ENCODE results near the gene HLA-DPB1.
"Not testable (repeated sequence)": the region's sequence is repeated elsewhere in the genome, so short reads cannot be mapped to it uniquely, and the experiment has no call there.

Gene HLA-DPB1

DNA sequence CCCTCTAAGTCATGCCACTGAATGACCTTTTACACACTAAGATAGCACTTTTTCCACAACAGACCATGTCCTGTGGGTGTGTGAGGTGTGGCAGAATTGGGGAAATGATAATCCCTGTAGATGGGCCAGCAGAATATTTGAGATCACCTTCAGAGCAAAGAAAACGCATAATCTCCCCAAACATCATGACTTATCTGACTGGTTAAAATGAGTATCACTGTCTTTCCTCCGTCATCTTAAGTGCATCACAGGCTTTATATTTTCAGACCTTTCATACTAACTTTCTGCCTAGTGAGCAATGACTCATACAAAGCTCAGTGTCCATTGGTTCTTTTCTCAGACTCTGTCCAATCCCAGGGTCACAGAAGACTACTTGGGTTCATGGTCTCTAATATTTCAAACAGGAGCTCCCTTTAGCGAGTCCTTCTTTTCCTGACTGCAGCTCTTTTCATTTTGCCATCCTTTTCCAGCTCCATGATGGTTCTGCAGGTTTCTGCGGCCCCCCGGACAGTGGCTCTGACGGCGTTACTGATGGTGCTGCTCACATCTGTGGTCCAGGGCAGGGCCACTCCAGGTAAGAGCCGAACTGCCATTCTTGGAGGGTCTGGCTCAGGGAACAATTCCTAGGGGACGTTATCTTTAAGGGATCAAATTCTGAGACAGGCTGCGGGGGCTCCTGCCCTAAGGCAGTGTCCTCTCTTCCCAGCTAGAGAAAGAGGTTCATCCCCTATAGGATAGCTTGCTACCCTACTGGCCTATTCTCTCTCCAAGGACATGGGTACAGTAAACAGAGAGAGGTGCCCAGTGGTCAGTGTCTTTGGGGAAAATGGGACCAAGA is at the start of gene HLA-DPB1:
Gene HLA-DPB1 (plus strand): TSS at position 423 of the 838 bp plus-strand sequence. CDS start 52 bp downstream, at position 475.
- no peak for DNase-seq

DNA sequence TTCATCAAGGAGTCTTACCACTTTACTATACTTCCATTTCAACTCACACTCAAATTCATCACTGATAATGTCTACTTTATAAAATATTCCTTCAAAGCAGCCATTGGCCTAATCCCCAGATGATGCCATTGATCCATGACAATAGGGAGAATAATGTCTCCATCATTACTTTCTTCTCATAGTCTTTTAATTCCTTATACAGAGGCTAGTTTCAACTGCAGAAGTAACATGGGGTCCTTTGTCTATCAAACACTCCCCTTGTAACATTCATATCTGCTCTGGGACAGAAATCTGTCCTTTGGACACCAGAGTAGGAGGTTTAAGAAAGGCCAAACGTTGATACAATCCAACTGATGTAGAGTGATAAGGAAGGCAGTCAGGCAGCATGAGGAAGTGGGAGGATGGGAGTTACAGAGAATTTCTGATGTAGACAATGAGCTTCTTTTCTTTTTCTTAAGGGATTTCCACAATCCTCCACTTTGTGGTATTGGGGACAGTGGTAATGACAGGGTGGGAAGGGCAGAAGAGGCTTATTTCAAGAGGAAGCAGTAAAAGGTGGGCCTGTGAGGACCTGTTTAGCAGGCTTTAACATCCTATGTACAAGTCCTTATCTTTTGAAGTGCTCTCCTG is 47.5 kb upstream of the HLA-DPB1 start:
- no peak for DNase-seq

DNA sequence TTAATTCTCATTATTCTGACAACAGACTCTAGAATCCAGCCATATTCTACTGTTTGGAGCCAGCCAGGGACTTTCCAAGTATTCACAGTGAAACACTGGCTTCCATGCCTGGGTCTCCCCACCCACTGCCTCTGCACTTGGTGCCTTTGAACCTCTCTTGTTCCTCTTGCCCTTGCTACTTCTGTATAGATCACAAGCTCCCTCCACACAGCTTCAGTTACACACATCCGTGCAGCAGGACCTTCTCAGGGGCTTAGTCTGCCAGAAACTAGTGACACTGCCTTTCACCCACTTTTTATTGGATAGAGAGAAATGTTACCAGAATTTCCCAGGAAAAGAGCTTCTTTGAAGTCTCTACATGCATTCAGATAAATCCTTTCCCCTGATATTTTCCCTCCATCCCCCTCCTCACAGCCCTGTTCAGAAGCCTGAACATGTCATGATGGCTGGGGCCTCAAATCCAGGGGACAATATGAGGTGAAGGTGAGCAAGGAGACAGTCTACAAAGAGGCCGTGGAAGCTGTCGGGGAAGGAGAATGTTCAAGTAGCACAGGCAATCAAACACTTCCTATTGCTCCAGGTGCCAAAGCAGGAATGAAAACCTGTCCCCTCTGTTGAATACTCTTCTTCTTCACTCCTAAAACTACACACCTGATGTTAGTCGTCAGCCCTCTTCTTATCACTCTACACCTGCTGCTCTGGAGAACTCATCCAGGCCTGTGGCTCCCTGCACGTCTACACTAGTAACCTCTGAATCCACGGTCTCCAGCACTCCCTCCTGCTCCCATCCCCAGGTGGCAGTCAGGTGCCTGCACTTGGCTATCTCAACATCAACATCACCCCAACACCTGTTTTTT is 46.2 kb upstream of the HLA-DPB1 start:
- DNase-seq, result no peak

DNA sequence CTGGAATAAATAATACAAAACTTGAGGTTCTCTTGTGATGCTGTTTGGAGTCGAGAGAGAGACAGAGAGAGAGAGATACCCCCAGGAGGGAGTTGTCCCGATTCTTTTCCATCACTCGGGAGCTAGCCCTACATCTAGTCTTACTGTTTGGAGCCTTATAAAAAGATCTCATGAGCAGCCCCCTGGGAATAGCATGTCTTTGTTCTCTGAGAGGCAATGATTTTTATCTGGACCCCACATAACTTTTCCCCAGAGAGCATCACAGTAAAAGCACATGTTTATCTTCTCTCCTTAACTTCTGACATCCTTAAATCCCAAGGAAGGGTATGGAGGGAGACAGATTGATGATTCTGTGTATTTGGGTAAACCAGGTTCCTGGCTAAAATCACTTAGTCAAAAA is 45.5 kb upstream of the HLA-DPB1 start:
- DNase-seq, result no peak

DNA sequence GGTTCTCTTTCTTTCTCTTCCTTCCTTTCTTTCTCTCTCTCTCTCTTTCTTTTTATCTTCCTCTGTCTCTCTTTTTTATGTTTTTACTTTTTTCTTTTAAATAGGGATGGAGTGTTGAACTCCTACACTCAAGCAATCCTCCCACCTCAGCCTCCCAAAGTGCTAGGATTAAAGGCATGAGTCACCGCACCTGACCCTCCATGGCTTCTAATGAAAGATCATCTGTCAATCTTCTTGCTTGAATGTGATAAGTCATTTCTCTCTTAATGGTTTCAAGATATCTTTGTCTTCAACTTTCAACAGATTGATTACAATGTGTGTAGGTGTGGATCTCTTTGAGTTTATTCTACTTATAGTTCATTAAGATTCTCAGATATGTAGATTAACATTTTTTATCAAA is 41.2 kb upstream of the HLA-DPB1 start:
- DNase-seq, result no peak

DNA sequence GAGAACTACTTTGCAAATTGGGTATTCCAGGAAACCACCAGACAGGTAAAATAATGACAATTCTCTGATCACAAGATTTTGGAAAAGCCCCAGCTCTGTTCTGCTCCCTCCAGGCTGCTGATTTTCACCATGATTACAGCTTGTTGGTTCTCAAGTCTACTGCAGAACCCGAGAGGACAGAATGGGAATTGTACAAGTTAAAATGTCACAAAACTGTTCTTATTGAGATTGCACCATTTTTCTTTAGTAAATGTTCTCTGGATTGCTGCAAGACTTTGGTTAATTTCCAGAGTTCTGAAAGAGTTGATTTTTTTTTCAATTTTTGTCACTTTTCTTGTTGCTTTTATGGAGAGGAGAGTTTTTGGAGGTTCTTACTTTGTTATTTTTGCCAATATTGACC is 39.3 kb upstream of the HLA-DPB1 start:
- no peak for DNase-seq

DNA sequence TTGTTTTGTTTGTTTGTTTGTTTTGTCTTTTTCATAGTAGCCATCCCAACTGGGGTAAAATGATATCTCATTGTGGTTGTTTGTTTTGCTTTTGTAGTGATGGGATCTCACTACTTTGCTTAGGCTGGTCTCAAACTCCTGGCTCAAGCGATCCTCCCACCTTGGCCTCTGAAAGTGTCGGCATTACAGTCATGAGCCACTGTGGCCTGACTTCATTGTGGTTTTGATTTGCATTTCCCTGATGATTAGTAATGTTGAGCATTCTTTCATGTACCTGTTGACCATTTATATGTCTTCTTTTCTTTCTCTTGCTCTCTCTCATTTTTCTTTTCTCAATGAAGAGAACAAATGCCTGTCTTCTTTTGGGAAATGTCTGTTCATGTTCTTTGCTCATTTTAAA is 35.6 kb upstream of the HLA-DPB1 start:
- no peak for DNase-seq

DNA sequence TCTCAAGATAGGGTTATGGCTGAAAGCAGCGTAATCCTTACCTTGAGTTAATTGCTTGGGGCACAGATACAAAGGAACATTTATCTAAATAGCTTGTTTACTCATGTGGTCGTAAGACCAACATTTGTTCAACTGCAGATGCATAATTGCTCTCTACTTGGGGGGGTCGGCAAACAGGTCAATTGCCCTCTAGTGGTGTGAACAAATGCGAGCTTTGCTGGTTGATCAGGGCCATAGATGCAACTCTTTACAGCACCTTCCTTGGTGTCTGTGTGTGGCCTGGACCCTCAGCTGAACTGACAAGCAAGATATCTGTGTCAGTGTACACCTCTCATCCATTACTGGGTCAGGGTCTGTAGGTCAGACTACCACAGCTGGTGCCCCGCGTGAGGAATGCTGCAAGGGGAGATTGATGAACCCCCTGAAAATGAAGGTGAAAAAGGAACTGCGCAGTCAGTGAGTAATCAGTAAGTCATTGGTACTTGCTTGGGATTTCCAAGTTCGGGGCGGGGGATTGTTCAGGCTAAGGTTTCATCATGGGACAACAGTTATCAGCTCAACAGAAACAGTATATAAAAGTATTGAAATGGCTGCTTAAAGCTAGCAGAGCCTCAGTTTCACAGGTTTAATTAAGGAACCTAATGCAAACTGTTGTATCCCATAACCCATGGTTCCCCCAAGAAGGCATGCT is 26.3 kb upstream of the HLA-DPB1 start:
- no peak for DNase-seq

DNA sequence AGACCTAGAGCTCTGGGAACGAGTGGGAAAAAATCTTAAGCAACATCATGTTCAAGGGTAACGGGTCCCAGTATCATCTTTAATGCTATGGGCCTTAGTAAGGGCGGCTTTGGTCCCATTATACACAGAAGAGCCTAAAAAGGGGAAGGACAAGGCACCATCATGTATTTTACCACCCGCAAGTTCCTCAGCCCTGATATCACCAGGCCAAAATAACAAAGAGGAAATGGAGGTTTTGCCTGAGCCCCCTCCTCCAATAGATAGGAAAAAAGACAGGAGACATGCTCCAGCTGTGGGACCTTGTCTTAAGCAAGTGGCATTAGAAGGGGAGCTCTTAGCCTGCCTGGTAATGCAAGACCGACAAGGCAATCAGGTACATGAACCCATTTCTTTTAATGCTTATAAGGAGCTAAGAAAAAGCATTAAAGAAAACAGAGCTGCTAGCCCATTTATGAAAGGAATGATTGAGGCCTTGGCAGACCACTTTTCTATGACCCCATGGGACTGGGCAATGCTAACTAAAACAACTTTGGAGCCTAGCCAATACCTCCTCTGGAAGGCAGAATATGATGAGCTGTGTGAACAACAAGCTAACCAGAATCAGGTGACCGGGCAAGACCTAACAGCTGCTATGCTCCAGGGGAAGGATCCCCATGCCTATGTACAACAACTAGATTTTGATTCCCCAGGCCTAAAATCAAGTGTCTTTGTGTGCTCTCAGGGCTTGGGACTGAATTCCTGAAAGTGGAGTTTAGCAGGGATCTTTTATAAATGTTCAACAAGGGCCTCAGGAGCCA is 25.6 kb upstream of the HLA-DPB1 start:
- no peak for DNase-seq

DNA sequence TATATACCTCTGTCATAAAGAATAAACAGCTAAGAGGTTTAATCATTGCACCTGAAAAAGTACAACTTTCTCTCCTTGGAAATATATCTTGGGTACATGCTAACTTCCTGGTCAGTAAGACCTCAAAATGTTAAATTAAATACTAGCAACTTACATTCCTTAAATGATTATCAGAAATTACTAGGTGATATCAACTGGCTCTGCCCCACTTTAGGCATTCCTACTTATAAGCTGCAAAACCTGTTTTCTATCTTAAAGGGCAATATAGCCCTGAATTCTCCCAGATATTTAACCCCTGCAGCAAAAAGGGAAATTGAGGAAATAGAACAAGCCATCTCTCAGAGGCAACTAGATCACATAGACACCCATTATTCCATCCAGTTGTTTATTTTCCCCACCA is 23.2 kb upstream of the HLA-DPB1 start:
- DNase-seq, result no peak

DNA sequence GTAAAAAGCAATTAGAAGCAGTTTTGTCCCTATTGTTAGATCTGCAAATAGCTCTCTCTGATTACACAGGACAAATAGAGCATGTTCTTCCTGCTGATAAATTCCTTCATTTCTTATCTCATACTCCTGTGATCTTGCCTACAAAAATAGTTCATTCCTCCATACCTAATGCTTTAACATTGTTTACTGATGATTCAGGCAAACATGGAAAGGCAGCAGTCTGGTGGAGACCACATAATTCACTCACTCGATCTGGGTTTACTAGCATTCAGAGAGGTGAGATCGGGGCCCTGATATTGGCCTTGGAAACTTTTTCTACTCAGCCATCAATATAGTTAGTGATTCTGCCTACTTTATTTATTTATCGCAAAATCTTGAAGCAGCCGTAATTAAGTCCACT is 22.6 kb upstream of the HLA-DPB1 start:
- DNase-seq, result no peak

DNA sequence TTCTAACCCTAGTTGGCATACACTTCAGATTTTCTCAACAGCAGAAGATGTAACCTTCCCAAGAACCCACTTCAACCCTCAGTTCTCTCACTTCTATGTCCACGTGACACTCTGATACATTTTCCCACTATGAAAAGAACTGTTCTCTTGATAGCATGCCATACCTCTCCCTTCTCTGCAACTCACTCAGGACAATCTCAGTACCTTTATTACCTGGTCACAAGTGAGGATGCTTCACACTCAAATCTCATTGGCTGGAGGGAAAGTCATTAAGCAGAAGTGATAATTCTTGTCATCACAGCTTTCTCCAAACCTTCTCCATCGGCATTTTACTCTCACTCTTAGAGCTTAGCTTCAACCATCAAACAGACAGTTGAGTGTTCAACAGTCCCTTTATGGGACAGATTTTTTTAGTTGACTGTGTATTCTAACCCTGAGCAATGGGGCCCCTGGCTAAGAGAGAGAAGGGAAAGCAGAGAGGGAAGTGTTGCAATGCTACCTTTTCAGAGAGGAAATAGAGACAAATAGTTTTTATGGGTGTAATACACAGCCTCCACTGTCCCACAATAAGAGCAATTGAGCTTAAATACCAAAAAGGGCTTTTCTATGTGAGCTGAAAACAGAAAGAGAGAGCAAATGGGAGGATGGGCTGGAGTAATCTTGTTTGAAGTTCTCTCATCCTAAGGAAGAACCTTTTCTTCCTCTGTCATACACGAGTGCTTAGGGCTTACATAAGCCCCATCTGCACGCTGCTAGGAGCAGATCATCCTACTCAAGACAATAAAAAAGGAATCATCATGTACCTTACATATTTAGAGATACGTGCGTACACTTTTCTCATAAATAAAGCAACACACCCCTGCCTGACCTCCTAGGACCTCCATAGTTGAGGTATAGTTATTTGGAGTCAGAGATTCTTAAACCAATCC is 18.3 kb upstream of the HLA-DPB1 start:
- DNase-seq, result no peak

DNA sequence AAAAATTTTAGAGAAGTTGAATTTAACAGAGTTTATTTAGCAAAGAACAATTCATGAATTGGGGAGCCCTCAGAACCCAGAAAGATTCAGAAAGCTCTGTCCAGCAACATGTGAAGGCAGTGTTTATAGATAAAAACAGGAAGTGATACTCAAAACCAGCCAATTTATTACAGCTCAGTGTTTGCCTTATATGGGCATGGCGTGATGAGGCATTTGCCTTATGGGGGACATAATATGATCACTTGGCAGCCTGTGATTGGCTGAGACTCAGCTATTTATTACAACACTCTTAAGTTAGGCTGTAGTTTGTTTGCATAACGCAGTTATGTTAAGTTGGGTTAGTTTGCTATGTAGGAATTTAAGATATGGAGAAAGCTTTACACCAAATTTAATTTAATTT is 13.8 kb upstream of the HLA-DPB1 start:
- DNase-seq, result no peak

DNA sequence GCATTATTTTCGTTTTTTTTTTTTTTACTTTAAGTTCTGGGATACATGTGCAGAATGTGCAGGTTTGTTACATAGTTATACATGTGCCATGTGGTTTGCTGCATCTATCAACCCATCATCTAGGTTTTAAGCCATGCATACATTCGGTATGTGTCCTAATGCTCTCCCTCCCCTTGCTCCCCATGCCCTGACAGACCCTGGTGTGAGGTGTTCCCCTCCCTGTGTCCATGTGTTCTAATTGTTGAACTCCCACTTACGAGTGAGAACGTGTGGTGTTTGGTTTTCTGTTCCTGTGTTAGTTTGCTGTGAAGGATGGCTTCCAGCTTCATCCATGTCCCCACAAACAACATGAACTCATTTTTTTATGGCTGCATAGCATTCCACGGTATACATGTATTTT is 12.4 kb upstream of the HLA-DPB1 start:
- not testable (repeated sequence) for DNase-seq

DNA sequence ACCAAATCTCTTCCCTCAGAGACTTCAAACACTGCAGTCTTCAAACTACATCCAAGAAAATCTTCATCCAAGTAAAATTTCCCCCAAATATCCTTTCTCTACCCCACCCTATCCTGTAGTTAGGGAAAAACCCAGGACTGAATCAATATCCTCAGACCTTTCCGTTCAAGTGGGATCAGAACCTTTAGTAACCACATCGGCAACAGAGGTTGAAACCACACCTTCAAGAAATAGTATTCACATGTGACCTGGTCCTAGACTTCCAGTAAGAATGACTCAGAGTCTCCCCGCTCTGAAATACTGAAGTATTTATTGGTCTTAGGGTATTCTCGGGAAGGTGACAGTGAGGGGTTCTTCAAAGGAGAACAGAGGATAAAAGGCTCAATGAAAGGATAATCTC is 11.1 kb upstream of the HLA-DPB1 start:
- no peak for DNase-seq

DNA sequence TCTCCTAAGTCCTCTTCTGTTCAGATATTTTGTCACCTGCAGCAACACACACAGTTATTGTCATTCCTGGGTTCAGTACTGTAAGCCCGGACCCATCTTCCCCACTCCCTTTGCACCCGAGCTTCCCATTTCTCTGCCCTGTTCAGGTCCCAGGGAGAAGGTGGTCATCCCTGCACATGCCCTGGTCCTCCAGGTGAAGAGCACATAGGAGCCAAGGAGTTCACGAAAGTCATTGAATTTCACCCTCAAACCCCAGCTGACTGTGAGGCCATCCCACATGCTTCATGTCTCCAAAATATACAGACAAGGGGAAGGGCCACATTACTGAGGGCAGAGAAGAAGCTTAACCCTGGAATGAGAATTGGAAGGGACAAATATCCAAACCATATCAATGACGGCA is 10.5 kb upstream of the HLA-DPB1 start:
- no peak for DNase-seq

DNA sequence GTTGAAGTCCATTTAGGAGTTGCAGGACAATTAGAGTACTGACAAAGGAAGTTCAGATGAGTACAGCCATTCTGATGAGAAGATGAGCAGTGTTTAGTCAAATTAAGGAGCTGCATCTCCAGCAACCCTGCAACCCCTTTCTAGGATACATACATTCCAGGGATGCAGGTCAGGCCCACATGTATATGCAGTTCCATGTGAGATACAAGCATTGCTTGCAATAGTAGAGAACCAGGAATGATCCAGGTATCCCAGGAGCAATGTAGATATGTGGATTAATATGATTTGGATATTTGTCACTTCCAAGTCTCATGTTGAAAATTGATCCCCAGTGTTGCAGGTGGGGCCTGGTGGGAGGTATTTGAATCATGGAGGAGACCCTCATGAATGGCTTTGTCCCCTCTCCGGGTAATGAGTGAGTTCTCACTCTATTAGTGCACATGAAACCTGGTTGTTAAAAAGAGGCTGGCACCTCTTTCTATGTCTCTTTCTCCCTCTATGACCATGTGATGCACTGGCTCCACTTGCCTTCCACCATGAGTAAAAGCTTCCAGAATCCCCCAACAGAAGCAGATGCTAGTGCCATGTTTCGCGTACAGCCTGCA is 8.8 kb upstream of the HLA-DPB1 start:
- no peak for DNase-seq

DNA sequence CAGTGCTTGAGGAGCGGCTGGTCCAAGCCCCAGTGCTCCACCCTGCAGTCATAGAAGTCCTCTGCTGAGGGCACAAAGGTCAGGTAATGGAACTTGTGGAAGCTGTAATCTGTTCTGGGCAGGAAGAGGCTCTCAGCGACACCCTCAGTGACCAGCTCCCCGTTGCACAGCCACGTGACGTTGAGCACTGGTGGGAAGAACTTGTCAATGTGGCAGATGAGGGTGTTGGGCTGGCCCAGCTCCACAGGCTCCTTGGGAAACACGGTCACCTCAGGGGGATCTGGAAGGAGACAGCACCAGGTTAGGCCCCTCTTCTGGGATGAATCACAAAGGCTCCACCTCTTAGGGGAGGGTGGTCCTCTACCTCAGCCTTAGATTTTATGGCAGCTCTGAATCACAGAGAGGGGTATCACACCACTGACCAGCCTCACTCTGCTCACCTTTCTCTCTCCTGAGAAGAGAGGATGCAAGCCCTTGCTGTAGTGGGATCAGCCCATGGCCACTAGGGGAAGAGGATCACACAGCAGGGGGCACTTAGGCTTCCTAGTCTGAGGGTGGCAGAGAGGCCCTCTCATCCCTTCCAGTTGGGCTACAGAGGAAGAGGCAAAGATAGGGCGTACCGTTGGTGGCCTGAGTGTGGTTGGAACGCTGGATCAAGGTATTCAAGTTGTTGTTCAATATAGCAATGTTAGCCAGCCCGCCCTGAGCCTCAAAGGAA is 6.6 kb upstream of the HLA-DPB1 start:
- no peak for DNase-seq

DNA sequence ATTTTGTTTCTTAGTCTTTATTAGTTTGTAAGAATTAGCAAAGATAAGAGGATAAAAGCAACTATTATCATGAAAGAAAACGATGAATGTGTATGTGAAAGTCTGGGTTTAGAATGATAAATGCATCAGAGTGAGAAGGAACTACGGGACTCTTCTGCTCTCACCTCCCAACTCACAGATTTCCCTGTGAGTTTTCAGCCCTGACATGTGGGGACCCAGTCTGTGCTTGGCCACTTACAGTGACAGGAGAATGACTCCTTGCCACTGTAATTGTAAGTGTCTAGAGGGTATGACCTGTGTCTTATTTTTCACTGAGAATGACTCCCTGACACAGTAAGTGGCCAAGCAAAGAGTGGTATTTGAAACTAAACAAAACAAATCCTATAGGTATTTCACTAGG is 4.9 kb upstream of the HLA-DPB1 start:
- no peak for DNase-seq

DNA sequence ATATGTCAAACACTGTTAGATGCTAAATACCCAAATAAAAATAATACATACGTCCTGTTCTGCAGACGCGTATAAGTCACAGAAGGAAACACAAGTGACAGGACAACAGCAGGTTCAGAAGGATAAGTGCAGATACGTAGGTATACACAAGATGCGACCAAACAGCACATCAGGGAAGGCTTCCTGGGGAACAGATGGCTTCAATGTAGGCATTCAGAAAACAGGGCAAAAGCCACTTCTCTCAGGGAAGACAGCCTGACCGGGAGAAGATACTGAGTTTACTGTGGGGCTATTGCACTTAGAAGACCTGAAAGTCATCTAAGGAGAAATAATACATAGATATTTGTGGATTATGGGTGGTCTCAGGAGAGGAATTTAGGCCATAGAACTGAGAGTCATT is 4.2 kb upstream of the HLA-DPB1 start:
- no peak for DNase-seq

All from activated CD4-positive, alpha-beta T cell treated with anti-CD3 and anti-CD28 coated beads for 1 hour (primary cell).